Stomach (tissue), 9 donors: ENCODE measurements around the gene ANK2. TPM values are rescaled to one million over a fixed set of nuclear protein-coding genes. Genes with fewer than 3 reads are reported as not detected.

Source experiments
- DNase-seq, 2 donors: peaks; one replicate each; pipeline versions ENCODE4 v3.0.0 to v3.0.0-alpha.2; 2013 to 2019
- H3K27ac ChIP-seq, 5 donors: fragments of 200-600 bp in 4 of 5; sonication (generic) in 4 of 5; one replicate each; pipeline ENCODE4 v1.5.1; 2013 to 2019; ENCODE audit warnings: mild to moderate bottlenecking in 1 of 5, moderate library complexity in 1 of 5
- H3K27me3 ChIP-seq, 3 donors: fragments of 200-600 bp; sonication (generic); one replicate each; pipeline ENCODE4 v1.5.1; 2017 to 2019; ENCODE audit warnings: mixed run types in 1 of 3
- H3K36me3 ChIP-seq, 4 donors: fragments of 200-600 bp; sonication (generic); 1 replicate in 3 of 4; 2 replicates in 1 of 4; pipeline ENCODE4 v1.5.1; 2016 to 2019
- H3K4me1 ChIP-seq, 4 donors: fragments of 200-600 bp; sonication (generic); one replicate each; pipeline ENCODE4 v1.5.1; 2016 to 2019
- H3K4me3 ChIP-seq, 4 donors: fragments of 200-600 bp; sonication (generic) in 3 of 4; one replicate each; pipeline ENCODE4 v1.5.1; 2016 to 2019; ENCODE audit warnings: mild to moderate bottlenecking in 1 of 4
- H3K9me3 ChIP-seq, 4 donors: fragments of 200-600 bp; sonication (generic); one replicate each; pipeline ENCODE4 v1.5.1; 2016 to 2019
- EP300 ChIP-seq: sonication (generic); formaldehyde crosslinking; IDR thresholded peaks from one replicate; pipeline ENCODE4 v1.6.1; 2017; ENCODE audit warnings: antibody characterized with exemption
- POLR2A ChIP-seq, 4 donors: fragments of 450-650 bp; IDR thresholded peaks; one replicate each; pipeline ENCODE4 v1.6.1; 2016; ENCODE audit warnings: antibody characterized with exemption in 4 of 4, control low read depth in 2 of 4, mild to moderate bottlenecking in 1 of 4, moderate library complexity in 1 of 4
- POLR2AphosphoS5 ChIP-seq, 3 donors: sonication (generic); formaldehyde crosslinking; IDR thresholded peaks; one replicate each; pipeline ENCODE4 v1.6.1; 2016; ENCODE audit warnings: antibody characterized with exemption in 3 of 3
- WGBS, 5 donors: extraction: QIAGEN DNeasy Blood & Tissue Kit in 3 of 5; methylation state at CpG; one replicate each; pipeline versions ENCODE4 v1.1.5 to v1.1.7; 2013 to 2018; 5-methylcytosine and 5-hydroxymethylcytosine counted together
- intact Hi-C: fragments of 100-400 bp; cut with DNase I; formaldehyde crosslinking; loops from one replicate; pipeline ENCODE4 v1.15.1; 2023; ENCODE audit warnings: low total_unique reads
- polyA plus RNA-seq, 3 donors: library from polyadenylated mRNA; stranded (reverse); fragments of 200-250 nt; gene quantifications; one replicate each; pipeline ENCODE4 v1.2.3, GENCODE V29; 2013
- total RNA-seq, 5 donors: library from RNA; depleted of rRNA; stranded (reverse); fragments of >200 nt; gene quantifications; one replicate each; pipeline versions ENCODE4 v1.1.0 to v1.2.3, GENCODE V29; 2014 to 2016
- TF ChIP-seq, protein P1 (sequence below), 7 experiments: fragments of 450-650 bp in 4 of 7; fragments of 200-600 bp in 3 of 7; sonication (generic) in 3 of 7; IDR thresholded peaks; one replicate each; pipeline ENCODE4 v1.5.1; 2016 to 2019; ENCODE audit warnings: antibody characterized with exemption in 7 of 7, control low read depth in 2 of 7, mild to moderate bottlenecking in 1 of 7
- donor health status: healthy with polysubstance abuse.
- donor health status: Bipolar disorder and iron deficiency.
- donor health status: healthy.

Gene ANK2
- total and polyA plus RNA-seq, 8 donors = 1.9 to 123 (median 13.8) TPM

DNA sequence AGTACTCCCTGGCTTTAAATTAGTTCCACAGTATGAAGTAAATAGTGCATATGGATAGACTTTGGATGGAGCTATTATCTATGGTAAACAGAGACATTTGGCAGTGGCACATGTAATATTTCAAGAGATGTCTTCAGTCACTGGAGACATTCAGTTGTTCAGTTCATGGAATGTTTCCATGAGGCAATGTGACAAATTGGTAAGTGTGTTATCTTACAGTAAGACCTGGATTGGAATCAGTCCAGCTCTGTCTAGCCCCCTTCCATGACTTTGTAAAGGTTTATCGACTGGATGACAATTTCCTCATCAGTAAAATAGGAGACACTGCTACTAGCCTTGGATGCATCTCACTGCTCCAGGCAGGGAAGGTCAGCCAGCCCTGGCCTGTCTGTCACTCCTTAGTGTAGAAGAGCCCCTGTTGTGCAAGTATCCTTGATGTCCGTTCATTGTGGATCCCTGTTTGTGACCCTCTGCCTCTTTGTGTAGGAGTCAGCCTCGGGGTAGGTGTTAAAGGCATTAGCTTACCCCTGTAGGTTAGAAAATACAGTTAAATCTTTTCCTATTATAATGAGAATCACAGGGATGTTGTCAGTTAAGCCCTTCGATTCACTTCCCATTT is 335.9 kb downstream of the ANK2 start:
- TF ChIP-seq POLR2AphosphoS5 (IDR thresholded peaks at IDR 0.05) (no peak), EP300 (no peak), POLR2A (IDR thresholded peaks at IDR 0.05) (no peak)
- TF ChIP-seq, protein P1, sequence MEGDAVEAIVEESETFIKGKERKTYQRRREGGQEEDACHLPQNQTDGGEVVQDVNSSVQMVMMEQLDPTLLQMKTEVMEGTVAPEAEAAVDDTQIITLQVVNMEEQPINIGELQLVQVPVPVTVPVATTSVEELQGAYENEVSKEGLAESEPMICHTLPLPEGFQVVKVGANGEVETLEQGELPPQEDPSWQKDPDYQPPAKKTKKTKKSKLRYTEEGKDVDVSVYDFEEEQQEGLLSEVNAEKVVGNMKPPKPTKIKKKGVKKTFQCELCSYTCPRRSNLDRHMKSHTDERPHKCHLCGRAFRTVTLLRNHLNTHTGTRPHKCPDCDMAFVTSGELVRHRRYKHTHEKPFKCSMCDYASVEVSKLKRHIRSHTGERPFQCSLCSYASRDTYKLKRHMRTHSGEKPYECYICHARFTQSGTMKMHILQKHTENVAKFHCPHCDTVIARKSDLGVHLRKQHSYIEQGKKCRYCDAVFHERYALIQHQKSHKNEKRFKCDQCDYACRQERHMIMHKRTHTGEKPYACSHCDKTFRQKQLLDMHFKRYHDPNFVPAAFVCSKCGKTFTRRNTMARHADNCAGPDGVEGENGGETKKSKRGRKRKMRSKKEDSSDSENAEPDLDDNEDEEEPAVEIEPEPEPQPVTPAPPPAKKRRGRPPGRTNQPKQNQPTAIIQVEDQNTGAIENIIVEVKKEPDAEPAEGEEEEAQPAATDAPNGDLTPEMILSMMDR (IDR thresholded peaks at IDR 0.05) = no peak
- Histone ChIP-seq H3K27me3 (no peaks in the 10 kb centered on the region), H3K27ac (no peak overlapping the region), H3K9me3 (no peaks in the 10 kb centered on the region), H3K36me3 (peaks cover 0 to 10% (median 3%) of the 10 kb centered on the region in 4 donors), H3K4me1 (peaks cover 0 to 25% (median 12%) of the 10 kb centered on the region in 4 donors), H3K4me3 (no peak overlapping the region)
- no peak for DNase-seq
- 84 to 92% (median 86%) methylated on average over 4 of the region's 4 CpGs for WGBS, 5 donors
- intact Hi-C loops = no loop called here

DNA sequence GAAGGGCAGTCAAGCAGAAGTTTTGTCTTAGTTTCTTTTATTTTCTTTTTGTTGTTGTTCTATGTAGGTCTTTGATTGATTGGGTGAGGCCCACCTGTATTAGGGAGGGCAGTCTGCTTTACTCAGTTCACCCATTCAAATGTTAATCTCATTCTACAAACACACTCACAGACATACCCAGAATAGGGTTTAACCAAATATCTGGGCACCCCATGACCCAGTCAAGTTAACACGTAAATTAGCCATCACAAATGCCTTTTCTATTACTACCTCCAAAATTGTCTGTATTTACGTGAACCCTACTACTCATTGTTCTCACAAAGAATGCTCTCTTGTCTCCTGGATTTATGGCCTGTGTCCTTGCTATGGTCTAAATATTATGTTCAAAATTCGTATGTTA is 339.7 kb downstream of the ANK2 start:
- no peak for DNase-seq
- Histone ChIP-seq H3K27ac (no peak overlapping the region), H3K4me1 (peaks cover 0 to 11% (median 4%) of the 10 kb centered on the region in 4 donors), H3K36me3 (no peaks in the 10 kb centered on the region), H3K9me3 (no peaks in the 10 kb centered on the region), H3K27me3 (no peaks in the 10 kb centered on the region), H3K4me3 (no peak overlapping the region)
- intact Hi-C loops = no loop called here
- 92 to 97% (median 95%) methylated on average over 3 of the region's 3 CpGs for WGBS, 5 donors
- TF ChIP-seq POLR2AphosphoS5 (IDR thresholded peaks at IDR 0.05) = no peak
- TF ChIP-seq, protein P1 (IDR thresholded peaks at IDR 0.05) = no peak
- TF ChIP-seq POLR2A (IDR thresholded peaks at IDR 0.05) = no peak
- no peak for TF ChIP-seq EP300

DNA sequence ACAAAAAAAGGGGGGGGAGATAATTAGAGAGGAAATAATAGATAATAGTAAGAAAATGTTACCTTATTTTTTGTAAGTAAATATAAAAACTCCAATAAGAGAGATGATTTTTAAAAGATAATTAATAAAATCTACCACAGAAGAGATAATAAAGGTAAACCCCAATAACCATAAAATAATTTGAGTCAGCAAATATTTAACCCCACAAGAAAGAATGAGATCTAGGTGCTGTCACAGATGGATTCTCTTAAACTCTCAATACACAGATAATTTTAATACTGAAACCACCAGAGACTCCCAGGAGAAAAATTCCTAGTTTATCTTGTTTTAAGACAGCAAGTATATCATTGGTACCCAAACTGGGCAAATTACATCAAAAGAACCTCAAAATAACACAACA is 341.4 kb downstream of the ANK2 start:
- peaks cover 0 to 8% (median 2%) of the 10 kb centered on the region in 4 donors for H3K4me1 ChIP-seq
- DNase-seq = no peak
- no peak overlapping the region for H3K27ac ChIP-seq
- H3K4me3 ChIP-seq = no peak overlapping the region
- H3K36me3 ChIP-seq = no peaks in the 10 kb centered on the region
- no peak for TF ChIP-seq POLR2A (IDR thresholded peaks at IDR 0.05)
- no peak for TF ChIP-seq POLR2AphosphoS5 (IDR thresholded peaks at IDR 0.05)
- no peak for TF ChIP-seq EP300
- TF ChIP-seq, protein P1 (IDR thresholded peaks at IDR 0.05) = no peak
- H3K27me3 ChIP-seq = no peaks in the 10 kb centered on the region
- intact Hi-C loops = no loop called here
- no peaks in the 10 kb centered on the region for H3K9me3 ChIP-seq

DNA sequence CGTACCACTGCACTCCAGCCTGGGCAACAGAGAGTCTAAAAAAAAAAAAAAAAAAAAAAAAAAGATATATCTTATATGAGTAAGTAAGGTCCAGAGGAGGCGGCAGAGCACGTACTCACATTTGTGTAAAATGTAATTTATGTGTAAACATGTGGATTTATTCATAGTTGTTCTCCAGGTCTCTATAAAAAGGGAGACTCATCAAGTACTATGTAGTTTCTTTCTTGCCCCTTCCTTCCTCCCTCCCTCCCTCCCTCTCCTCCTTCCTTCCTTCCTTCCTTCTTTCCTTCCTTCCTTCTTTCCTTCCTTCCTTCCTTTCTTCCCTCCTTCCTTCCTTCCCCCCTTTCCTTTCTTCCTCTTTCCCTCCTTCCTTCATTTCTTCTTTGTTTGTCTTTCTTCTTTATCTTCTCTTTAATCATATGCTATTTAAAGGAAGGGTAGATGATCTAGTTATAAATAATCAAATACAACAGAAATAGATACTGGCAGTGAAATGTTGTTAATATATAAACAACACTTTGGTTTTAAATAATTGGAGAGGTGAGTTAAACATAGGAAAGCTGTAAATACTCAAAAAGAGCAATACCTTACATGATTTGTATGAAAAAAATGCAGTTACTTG is 344.8 kb downstream of the ANK2 start:
- 69 to 83% (median 72%) methylated on average over 3 of the region's 3 CpGs for WGBS, 5 donors
- Histone ChIP-seq H3K4me3 (no peak overlapping the region), H3K9me3 (no peaks in the 10 kb centered on the region), H3K36me3 (no peaks in the 10 kb centered on the region), H3K27ac (no peak overlapping the region), H3K27me3 (no peaks in the 10 kb centered on the region), H3K4me1 (peaks cover 0 to 8% (median 2%) of the 10 kb centered on the region in 4 donors)
- TF ChIP-seq, protein P1 (IDR thresholded peaks at IDR 0.05) = no peak
- TF ChIP-seq POLR2AphosphoS5 (IDR thresholded peaks at IDR 0.05) (no peak), EP300 (no peak), POLR2A (IDR thresholded peaks at IDR 0.05) (no peak)
- intact Hi-C loops = no loop called here
- no peak for DNase-seq
